Neuronal stem cell (in vitro differentiated cells): Measurements from ENCODE around the gene ACTL7A. TPM values are rescaled to one million over a fixed set of nuclear protein-coding genes. Genes with fewer than 3 reads are reported as not detected.

Experiments
- DNase-seq: peaks from one replicate; pipeline ENCODE4 v3.0.0-alpha.2; 2013; ENCODE audit warnings: low spot score
- H2AFZ ChIP-seq: one replicate; pipeline ENCODE4 v1.6.1; 2013; ENCODE audit warnings: mild to moderate bottlenecking, low read length, inconsistent platforms
- H2AK5ac ChIP-seq: 2 replicates; pipeline ENCODE4 v1.6.1; 2013; ENCODE audit warnings: low read depth, mild to moderate bottlenecking, inconsistent platforms, low read length, moderate library complexity, mixed read lengths
- H2BK120ac ChIP-seq: 2 replicates; pipeline ENCODE4 v1.6.1; 2013; ENCODE audit warnings: low read depth, mild to moderate bottlenecking, inconsistent platforms, low read length, moderate library complexity, mixed read lengths
- H2BK12ac ChIP-seq: one replicate; pipeline ENCODE4 v1.6.1; 2013; ENCODE audit warnings: low read length, inconsistent platforms
- H2BK15ac ChIP-seq: 2 replicates; pipeline ENCODE4 v1.6.1; 2013; ENCODE audit warnings: mild to moderate bottlenecking, low read length, inconsistent platforms, mixed read lengths
- H2BK5ac ChIP-seq: one replicate; pipeline ENCODE4 v1.6.1; 2013; ENCODE audit warnings: inconsistent platforms, mild to moderate bottlenecking, low read length, moderate library complexity
- H3K14ac ChIP-seq: one replicate; pipeline ENCODE4 v1.6.1; 2013; ENCODE audit warnings: low read length, inconsistent platforms
- H3K18ac ChIP-seq: 2 replicates; pipeline ENCODE4 v1.6.1; 2013; ENCODE audit warnings: low read length, inconsistent platforms
- H3K23ac ChIP-seq: 2 replicates; pipeline ENCODE4 v1.6.1; 2013; ENCODE audit warnings: low read depth, mild to moderate bottlenecking, mixed read lengths, low read length, inconsistent platforms; ENCODE audit not compliant: poor library complexity
- H3K27ac ChIP-seq: replicated peaks from 3 replicates; pipeline ENCODE4 v1.5.1; 2013; ENCODE audit warnings: low read length, inconsistent platforms
- H3K27me3 ChIP-seq, 3 experiments: 2 replicates each; pipeline ENCODE4 v1.6.1; 2013; ENCODE audit warnings: low read length in 3 of 3, mild to moderate bottlenecking in 2 of 3, inconsistent platforms in 1 of 3, low read depth in 1 of 3, mixed read lengths in 1 of 3, moderate library complexity in 1 of 3; ENCODE audit not compliant: control insufficient read depth in 3 of 3, insufficient read depth in 3 of 3
- H3K36me3 ChIP-seq, 2 donors: replicated peaks in 1 of 2; 2 replicates each; pipeline ENCODE4 v1.6.1; 2013; ENCODE audit warnings: low read length in 2 of 2; ENCODE audit not compliant: control insufficient read depth in 2 of 2, insufficient read depth in 2 of 2
- H3K4ac ChIP-seq: 2 replicates; pipeline ENCODE4 v1.6.1; 2013; ENCODE audit warnings: inconsistent platforms, mild to moderate bottlenecking, low read length, moderate library complexity
- H3K4me1 ChIP-seq, 2 donors: 1 replicate in 1 of 2; 2 replicates in 1 of 2; pipeline ENCODE4 v1.6.1; 2013; ENCODE audit warnings: low read length in 2 of 2, low read depth in 1 of 2; ENCODE audit not compliant: control insufficient read depth in 2 of 2, insufficient read depth in 1 of 2
- H3K4me2 ChIP-seq: one replicate; pipeline ENCODE4 v1.6.1; 2013; ENCODE audit warnings: mild to moderate bottlenecking, low read length, inconsistent platforms; ENCODE audit not compliant: insufficient read depth, poor library complexity, severe bottlenecking
- H3K4me3 ChIP-seq, 2 donors: 2 replicates each; pipeline ENCODE4 v1.5.1; 2013; ENCODE audit warnings: low read length in 2 of 2, mild to moderate bottlenecking in 2 of 2, inconsistent platforms in 1 of 2, moderate library complexity in 1 of 2
- H3K79me1 ChIP-seq: one replicate; pipeline ENCODE4 v1.6.1; 2013; ENCODE audit warnings: low read depth, mild to moderate bottlenecking, inconsistent platforms, low read length, moderate library complexity
- H3K9ac ChIP-seq: one replicate; pipeline ENCODE4 v1.6.1; 2013; ENCODE audit warnings: mild to moderate bottlenecking, low read depth, low read length, inconsistent platforms; ENCODE audit not compliant: poor library complexity
- H3K9me3 ChIP-seq, 2 donors: replicated peaks in 1 of 2; 2 replicates each; pipeline versions ENCODE3 to v1.6.1; 2013; ENCODE audit warnings: low read length in 2 of 2, mild to moderate bottlenecking in 2 of 2, inconsistent platforms in 1 of 2, low read depth in 1 of 2, mixed read lengths in 1 of 2, moderate library complexity in 1 of 2; ENCODE audit not compliant: control insufficient read depth in 2 of 2, insufficient read depth in 1 of 2
- H4K8ac ChIP-seq: one replicate; pipeline ENCODE4 v1.6.1; 2013; ENCODE audit warnings: low read depth, mild to moderate bottlenecking, inconsistent platforms, low read length, moderate library complexity
- H4K91ac ChIP-seq: one replicate; pipeline ENCODE4 v1.6.1; 2013; ENCODE audit warnings: low read length, low read depth, mild to moderate bottlenecking, inconsistent platforms; ENCODE audit not compliant: poor library complexity
- whole genome bisulfite sequencing, 2 donors: extraction: QIAGEN DNeasy Blood & Tissue Kit; methylation state at CpG; one replicate each; pipeline ENCODE4 v1.1.7; 2013; ENCODE audit warnings: missing lambda C conversion rate in 2 of 2, mixed read lengths in 1 of 2; ENCODE audit not compliant: insufficient read length in 2 of 2, insufficient replicate concordance in 1 of 2; ENCODE audit errors: extremely low coverage in 2 of 2; 5-methylcytosine and 5-hydroxymethylcytosine counted together
- small RNA-seq: library from polyadenylated mRNA; stranded (forward); fragments of <200 nt; extraction: miRNeasy Mini kit (QIAGEN cat#:217004); gene quantifications from one replicate; pipeline ENCODE3, GENCODE V24; 2013; ENCODE audit not compliant: insufficient read depth

The ACTL7A gene

DNA sequence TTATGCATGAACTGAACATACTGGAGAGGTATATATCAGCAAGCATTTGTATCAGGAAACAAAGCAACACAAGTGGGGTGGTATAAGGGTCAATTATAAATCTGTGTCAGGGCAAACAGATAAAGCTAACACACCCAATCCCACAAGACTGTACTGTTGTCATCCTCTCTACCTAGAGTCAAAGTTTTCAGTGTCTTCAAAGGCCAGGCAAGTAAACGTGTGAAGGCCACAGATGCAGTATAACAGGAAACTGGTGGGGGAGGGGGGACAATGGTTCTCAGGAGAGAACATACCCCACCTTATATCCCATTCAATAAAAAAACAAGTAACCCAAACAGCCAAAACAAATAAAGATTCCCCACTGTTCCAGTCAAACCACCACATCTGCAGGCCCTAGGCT lies 49.8 kb downstream of the ACTL7A start:
- peaks cover 25 to 96% of the 10 kb centered on the region in 2 donors for H3K36me3 ChIP-seq
- H3K9ac ChIP-seq, result no peak overlapping the region
- no peak overlapping the region for H2BK15ac ChIP-seq
- no peak overlapping the region for H3K4me3 ChIP-seq
- no peak overlapping the region for H4K8ac ChIP-seq
- H3K23ac ChIP-seq, result no peak overlapping the region
- no peak overlapping the region for H3K27ac ChIP-seq
- H3K4me2 ChIP-seq, result no peak overlapping the region
- H2BK120ac ChIP-seq, result no peak overlapping the region
- H2BK5ac ChIP-seq, result no peak overlapping the region
- H3K18ac ChIP-seq, result no peak overlapping the region
- no peaks in the 10 kb centered on the region for H3K4me1 ChIP-seq
- H4K91ac ChIP-seq, result no peak overlapping the region
- H3K9me3 ChIP-seq, result no peaks in the 10 kb centered on the region
- H2AK5ac ChIP-seq, result no peak overlapping the region
- H3K14ac ChIP-seq, result no peak overlapping the region
- H3K79me1 ChIP-seq, result peaks cover 2% of the 10 kb centered on the region
- no CpG with 5 or more reads among the region's 1 CpG for WGBS, 2 donors
- H2AFZ ChIP-seq, result no peak overlapping the region
- H2BK12ac ChIP-seq, result no peak overlapping the region
- H3K27me3 ChIP-seq, result no peaks in the 10 kb centered on the region
- no peak overlapping the region for H3K4ac ChIP-seq
- no peak for DNase-seq

Small RNA genes lying within 50 kb of the gene (small RNA-seq; reads per million reads assigned to genes)
- not detected for gene AL359692.1
